Measurements from ENCODE around the gene PBX2.

- TF ChIP-seq, protein P1, sequence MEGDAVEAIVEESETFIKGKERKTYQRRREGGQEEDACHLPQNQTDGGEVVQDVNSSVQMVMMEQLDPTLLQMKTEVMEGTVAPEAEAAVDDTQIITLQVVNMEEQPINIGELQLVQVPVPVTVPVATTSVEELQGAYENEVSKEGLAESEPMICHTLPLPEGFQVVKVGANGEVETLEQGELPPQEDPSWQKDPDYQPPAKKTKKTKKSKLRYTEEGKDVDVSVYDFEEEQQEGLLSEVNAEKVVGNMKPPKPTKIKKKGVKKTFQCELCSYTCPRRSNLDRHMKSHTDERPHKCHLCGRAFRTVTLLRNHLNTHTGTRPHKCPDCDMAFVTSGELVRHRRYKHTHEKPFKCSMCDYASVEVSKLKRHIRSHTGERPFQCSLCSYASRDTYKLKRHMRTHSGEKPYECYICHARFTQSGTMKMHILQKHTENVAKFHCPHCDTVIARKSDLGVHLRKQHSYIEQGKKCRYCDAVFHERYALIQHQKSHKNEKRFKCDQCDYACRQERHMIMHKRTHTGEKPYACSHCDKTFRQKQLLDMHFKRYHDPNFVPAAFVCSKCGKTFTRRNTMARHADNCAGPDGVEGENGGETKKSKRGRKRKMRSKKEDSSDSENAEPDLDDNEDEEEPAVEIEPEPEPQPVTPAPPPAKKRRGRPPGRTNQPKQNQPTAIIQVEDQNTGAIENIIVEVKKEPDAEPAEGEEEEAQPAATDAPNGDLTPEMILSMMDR (IDR thresholded peaks at IDR 0.05; ENCODE audit: low read length) = no peak
- TF ChIP-seq EZH2 (optimal IDR thresholded peaks at IDR 0.05; ENCODE audit: low read depth, low read length) (no peak), EZH2phosphoT487 (IDR thresholded peaks at IDR 0.05; ENCODE audit: low read length) (no peak)
Measured at GRCh38 chr6:32195652-32195901, 5.6 kb upstream of the PBX2 start.

All from MM.1S (cell line).